Sigmoid colon (tissue), 7 donors: Measurements from ENCODE around the gene SUGP2. TPM values are rescaled to one million over a fixed set of nuclear protein-coding genes. Genes with fewer than 3 reads are reported as not detected.

ENCODE experiments used
- DNase-seq: peaks from one replicate; pipeline ENCODE4 v3.0.0-alpha.2; 2019
- H3K27ac ChIP-seq, 4 donors: fragments of 200-600 bp; sonication (generic); one replicate each; pipeline ENCODE4 v1.5.1; 2016 to 2019; ENCODE audit warnings: mild to moderate bottlenecking in 1 of 4
- H3K27me3 ChIP-seq, 3 donors: fragments of 200-600 bp; sonication (generic); one replicate each; pipeline ENCODE4 v1.5.1; 2019; ENCODE audit warnings: mild to moderate bottlenecking in 1 of 3
- H3K36me3 ChIP-seq, 4 donors: fragments of 200-600 bp; sonication (generic); one replicate each; pipeline ENCODE4 v1.5.1; 2016 to 2019
- H3K4me1 ChIP-seq, 4 donors: fragments of 200-600 bp; sonication (generic); one replicate each; pipeline ENCODE4 v1.5.1; 2017 to 2019
- H3K4me3 ChIP-seq, 4 donors: fragments of 200-600 bp; sonication (generic); one replicate each; pipeline ENCODE4 v1.5.1; 2017 to 2019; ENCODE audit warnings: mild to moderate bottlenecking in 2 of 4, moderate library complexity in 1 of 4
- H3K9me3 ChIP-seq, 4 donors: fragments of 200-600 bp in 3 of 4; sonication (generic) in 3 of 4; one replicate each; pipeline versions ENCODE4 v1.5.1 to v1.6.1; 2013 to 2019
- EP300 ChIP-seq, 4 donors: sonication (generic); formaldehyde crosslinking; IDR thresholded peaks; one replicate each; pipeline ENCODE4 v1.6.1; 2017; ENCODE audit warnings: antibody characterized with exemption in 4 of 4
- POLR2A ChIP-seq, 2 donors: fragments of 450-650 bp; IDR thresholded peaks; one replicate each; pipeline ENCODE4 v1.6.1; 2016; ENCODE audit warnings: antibody characterized with exemption in 2 of 2, mild to moderate bottlenecking in 2 of 2, moderate library complexity in 2 of 2
- POLR2AphosphoS5 ChIP-seq, 4 donors: sonication (generic); formaldehyde crosslinking; IDR thresholded peaks; one replicate each; pipeline ENCODE4 v1.6.1; 2017; ENCODE audit warnings: antibody characterized with exemption in 4 of 4
- WGBS, 2 donors: extraction: QIAGEN DNeasy Blood & Tissue Kit; methylation state at CpG; one replicate each; pipeline ENCODE4 v1.1.7; 2013; 5-methylcytosine and 5-hydroxymethylcytosine counted together
- intact Hi-C: fragments of 100-400 bp; cut with DNase I; formaldehyde crosslinking; loops from one replicate; pipeline ENCODE4 v1.15.1; 2023
- polyA plus RNA-seq, 3 donors: library from polyadenylated mRNA; stranded (reverse); fragments of 200-250 nt; gene quantifications; one replicate each; pipeline ENCODE4 v1.2.3, GENCODE V29; 2013
- total RNA-seq, 4 donors: library from RNA; depleted of rRNA; stranded (reverse); fragments of >200 nt; gene quantifications; one replicate each; pipeline ENCODE4 v1.1.0, GENCODE V29; 2016
- TF ChIP-seq, protein P1 (sequence below), 4 experiments: fragments of 450-650 bp in 3 of 4; fragments of 200-600 bp in 1 of 4; IDR thresholded peaks; one replicate each; pipeline ENCODE4 v1.5.1; 2016 to 2019; ENCODE audit warnings: antibody characterized with exemption in 4 of 4, mild to moderate bottlenecking in 3 of 4, moderate library complexity in 2 of 4
- donor health status: healthy with polysubstance abuse.
- donor health status: Bipolar disorder and iron deficiency.
- donor health status: healthy.

Gene SUGP2
- total and polyA plus RNA-seq, 7 donors, result 7.8 to 82.3 (median 30.3) TPM

DNA sequence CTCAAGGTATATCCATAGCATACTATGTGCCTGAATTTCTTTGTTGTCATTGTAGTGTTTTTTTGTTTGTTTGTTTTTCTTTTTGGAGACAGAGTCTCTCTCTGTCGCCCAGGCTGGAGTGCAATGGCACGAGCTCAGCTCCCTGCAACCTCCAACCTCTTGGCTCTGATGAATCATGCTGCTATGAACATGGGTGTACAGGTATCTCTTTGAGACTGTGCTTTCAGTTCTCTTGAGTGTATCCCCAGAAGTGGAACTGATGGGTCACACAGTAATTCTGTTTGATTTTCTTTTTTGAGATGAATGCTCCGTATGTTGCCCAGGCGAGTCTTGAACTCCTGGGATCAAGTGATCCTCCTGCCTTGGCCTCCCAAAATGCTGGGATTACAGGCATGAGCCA is 16.8 kb upstream of the SUGP2 start:
- TF ChIP-seq, protein P1, sequence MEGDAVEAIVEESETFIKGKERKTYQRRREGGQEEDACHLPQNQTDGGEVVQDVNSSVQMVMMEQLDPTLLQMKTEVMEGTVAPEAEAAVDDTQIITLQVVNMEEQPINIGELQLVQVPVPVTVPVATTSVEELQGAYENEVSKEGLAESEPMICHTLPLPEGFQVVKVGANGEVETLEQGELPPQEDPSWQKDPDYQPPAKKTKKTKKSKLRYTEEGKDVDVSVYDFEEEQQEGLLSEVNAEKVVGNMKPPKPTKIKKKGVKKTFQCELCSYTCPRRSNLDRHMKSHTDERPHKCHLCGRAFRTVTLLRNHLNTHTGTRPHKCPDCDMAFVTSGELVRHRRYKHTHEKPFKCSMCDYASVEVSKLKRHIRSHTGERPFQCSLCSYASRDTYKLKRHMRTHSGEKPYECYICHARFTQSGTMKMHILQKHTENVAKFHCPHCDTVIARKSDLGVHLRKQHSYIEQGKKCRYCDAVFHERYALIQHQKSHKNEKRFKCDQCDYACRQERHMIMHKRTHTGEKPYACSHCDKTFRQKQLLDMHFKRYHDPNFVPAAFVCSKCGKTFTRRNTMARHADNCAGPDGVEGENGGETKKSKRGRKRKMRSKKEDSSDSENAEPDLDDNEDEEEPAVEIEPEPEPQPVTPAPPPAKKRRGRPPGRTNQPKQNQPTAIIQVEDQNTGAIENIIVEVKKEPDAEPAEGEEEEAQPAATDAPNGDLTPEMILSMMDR (IDR thresholded peaks at IDR 0.05), result no peak
- TF ChIP-seq EP300 (IDR thresholded peaks at IDR 0.05), result no peak
- intact Hi-C loops, result no loop called here
- no peaks in the 10 kb centered on the region for H3K4me1 ChIP-seq
- no peaks in the 10 kb centered on the region for H3K9me3 ChIP-seq
- no peak overlapping the region for H3K27ac ChIP-seq
- WGBS, 2 donors, result 95 to 96% methylated on average over 4 of the region's 4 CpGs
- no peak for DNase-seq
- peaks cover 0 to 66% (median 26%) of the 10 kb centered on the region in 4 donors for H3K36me3 ChIP-seq
- no peak overlapping the region for H3K4me3 ChIP-seq
- no peaks in the 10 kb centered on the region for H3K27me3 ChIP-seq

DNA sequence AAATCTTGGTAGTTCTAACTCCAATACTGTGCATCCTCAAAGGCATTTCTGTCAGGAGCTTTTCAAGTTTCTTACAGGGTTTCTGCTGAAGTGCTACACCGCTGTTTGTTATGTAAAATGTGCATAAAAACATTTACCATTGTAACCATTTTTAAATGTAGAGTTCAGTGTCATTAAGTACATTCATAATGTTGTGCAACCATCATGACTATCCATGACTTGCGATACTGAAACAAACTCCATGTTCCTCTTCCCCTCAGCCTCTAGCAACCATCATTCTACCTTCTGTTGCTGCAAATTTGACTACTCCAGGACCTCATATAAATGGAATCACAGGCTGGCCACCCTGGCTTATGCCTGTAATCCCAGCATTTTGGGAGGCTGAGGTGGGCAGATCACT is 16.1 kb upstream of the SUGP2 start:
- no peak overlapping the region for H3K4me3 ChIP-seq
- no peak for DNase-seq
- H3K36me3 ChIP-seq, result peaks cover 0 to 66% (median 22%) of the 10 kb centered on the region in 4 donors
- intact Hi-C loops, result no loop called here
- no peaks in the 10 kb centered on the region for H3K27me3 ChIP-seq
- TF ChIP-seq POLR2AphosphoS5 (IDR thresholded peaks at IDR 0.05), result no peak
- TF ChIP-seq, protein P1 (IDR thresholded peaks at IDR 0.05), result no peak
- TF ChIP-seq POLR2A (IDR thresholded peaks at IDR 0.05), result no peak
- no peak for TF ChIP-seq EP300 (IDR thresholded peaks at IDR 0.05)
- H3K27ac ChIP-seq, result no peak overlapping the region
- WGBS, 2 donors, result 96 to 99% methylated on average over 2 of the region's 2 CpGs
- no peaks in the 10 kb centered on the region for H3K9me3 ChIP-seq
- H3K4me1 ChIP-seq, result no peaks in the 10 kb centered on the region

DNA sequence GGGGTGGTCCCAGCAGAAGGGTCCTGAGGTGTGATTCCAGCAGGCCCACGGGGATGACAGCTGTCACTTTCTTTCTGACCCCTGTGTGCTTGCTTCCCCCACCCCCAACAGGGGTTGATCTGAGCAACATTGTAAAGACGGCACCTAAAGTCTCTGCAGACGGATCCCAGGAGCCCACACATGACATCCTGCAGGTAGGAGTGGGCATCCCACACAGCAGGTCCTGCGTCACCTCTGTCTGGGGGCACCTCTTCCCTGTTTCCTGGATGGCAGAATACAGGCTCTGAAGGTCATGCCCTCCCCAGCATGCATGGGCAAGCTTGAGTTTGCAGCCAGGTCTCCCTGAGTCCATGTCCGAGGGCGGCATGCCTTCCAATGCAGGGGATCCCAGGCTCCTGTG is 10.6 kb upstream of the SUGP2 start:
- no peak overlapping the region for H3K4me3 ChIP-seq
- H3K4me1 ChIP-seq, result peaks cover 0 to 8% (median 6%) of the 10 kb centered on the region in 4 donors
- intact Hi-C loops, result no loop called here
- no peak for DNase-seq
- no peaks in the 10 kb centered on the region for H3K27me3 ChIP-seq
- peaks cover 0 to 45% (median 11%) of the 10 kb centered on the region in 4 donors for H3K36me3 ChIP-seq
- H3K27ac ChIP-seq, result no peak overlapping the region
- TF ChIP-seq POLR2AphosphoS5 (IDR thresholded peaks at IDR 0.05) (no peak), POLR2A (IDR thresholded peaks at IDR 0.05) (no peak), EP300 (IDR thresholded peaks at IDR 0.05) (no peak)
- TF ChIP-seq, protein P1 (IDR thresholded peaks at IDR 0.05), result no peak
- H3K9me3 ChIP-seq, result no peaks in the 10 kb centered on the region
- WGBS, 2 donors, result 95 to 97% methylated on average over 6 of the region's 6 CpGs

DNA sequence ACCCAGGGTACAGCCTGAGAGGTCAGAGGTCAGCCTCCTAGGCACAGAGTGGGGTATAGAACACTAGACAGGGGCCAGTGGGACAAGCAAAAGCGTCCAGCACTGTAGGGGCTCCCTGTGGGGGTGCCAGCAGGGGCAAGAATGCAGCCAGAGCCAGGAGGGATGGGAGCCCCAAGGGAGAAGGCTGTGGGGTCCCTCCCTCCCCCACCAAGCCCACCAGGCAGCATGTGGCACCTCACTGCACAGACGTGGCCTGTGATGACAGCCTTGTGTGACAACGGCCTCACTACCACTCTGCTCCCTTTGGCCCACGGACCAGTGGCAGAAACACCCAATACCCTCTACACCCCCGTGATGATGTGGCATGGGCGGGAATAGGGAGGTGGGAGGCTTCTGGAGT is 10.2 kb upstream of the SUGP2 start:
- no peaks in the 10 kb centered on the region for H3K9me3 ChIP-seq
- peaks cover 0 to 8% (median 6%) of the 10 kb centered on the region in 4 donors for H3K4me1 ChIP-seq
- peaks cover 0 to 45% (median 11%) of the 10 kb centered on the region in 4 donors for H3K36me3 ChIP-seq
- intact Hi-C loops, result no loop called here
- no peak overlapping the region for H3K27ac ChIP-seq
- H3K27me3 ChIP-seq, result no peaks in the 10 kb centered on the region
- TF ChIP-seq POLR2AphosphoS5 (IDR thresholded peaks at IDR 0.05), result no peak
- TF ChIP-seq EP300 (IDR thresholded peaks at IDR 0.05), result no peak
- no peak overlapping the region for H3K4me3 ChIP-seq
- WGBS, 2 donors, result 91 to 95% methylated on average over 6 of the region's 6 CpGs
- no peak for DNase-seq

DNA sequence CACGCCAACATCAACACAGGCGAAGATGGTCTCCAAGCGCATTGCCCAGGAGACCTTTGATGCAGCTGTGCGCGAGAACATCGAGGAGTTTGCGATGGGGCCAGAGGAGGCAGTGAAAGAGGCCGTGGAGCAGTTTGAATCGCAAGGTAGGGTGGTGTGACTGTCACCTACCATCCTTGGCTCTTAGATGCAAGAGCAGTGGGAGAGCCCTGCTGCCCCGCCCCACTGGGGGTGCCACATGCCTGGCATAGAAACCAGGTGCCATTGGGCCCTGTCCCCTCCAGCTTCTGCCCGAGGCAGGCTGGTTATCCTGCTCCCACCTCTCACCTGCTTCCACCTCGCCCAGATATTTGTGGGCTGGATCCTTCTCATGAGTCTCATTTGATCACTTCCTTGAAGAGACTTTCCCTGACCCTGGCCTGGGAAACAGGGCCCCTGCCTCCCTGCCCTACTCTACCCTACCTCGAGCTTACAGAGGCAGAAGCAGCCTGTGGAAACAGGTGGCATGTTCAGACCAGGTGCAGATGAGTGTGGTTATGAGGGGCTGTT is 9.5 kb upstream of the SUGP2 start:
- WGBS, 2 donors, result 93 to 95% methylated on average over 13 of the region's 13 CpGs

More for the DNA sequence above, 9.5 kb upstream of the SUGP2 start:
- intact Hi-C loops, result no loop called here
- Histone ChIP-seq H3K4me1 (peaks cover 0 to 8% (median 6%) of the 10 kb centered on the region in 4 donors), H3K36me3 (peaks cover 0 to 44% (median 11%) of the 10 kb centered on the region in 4 donors), H3K27me3 (no peaks in the 10 kb centered on the region), H3K4me3 (no peak overlapping the region), H3K27ac (no peak overlapping the region), H3K9me3 (no peaks in the 10 kb centered on the region)
- TF ChIP-seq POLR2A (IDR thresholded peaks at IDR 0.05) (no peak), EP300 (IDR thresholded peaks at IDR 0.05) (no peak), POLR2AphosphoS5 (IDR thresholded peaks at IDR 0.05) (no peak)
- TF ChIP-seq, protein P1 (IDR thresholded peaks at IDR 0.05), result no peak
- no peak for DNase-seq
